ELF-1 (cell line): Measurements from ENCODE around the gene LHFPL3.
"Not testable (repeated sequence)": the region's sequence is repeated elsewhere in the genome, so short reads cannot be mapped to it uniquely, and the experiment has no call there.

ENCODE experiments used
- DNase-seq: peaks from one replicate; pipeline ENCODE4 v3.0.0-alpha.2; 2016; ENCODE audit warnings: low read depth, low spot score

Gene LHFPL3

GRCh38 chr7:104686286-104686685, 357.9 kb downstream of the LHFPL3 start:
- no peak for DNase-seq

- no peak for DNase-seq
These were observed 366.3 kb downstream of the LHFPL3 start for GRCh38 chr7:104694710-104695109.

GRCh38 chr7:104695563-104695962, 367.2 kb downstream of the LHFPL3 start:
- no peak for DNase-seq

GRCh38 chr7:104700336-104700735, 371.9 kb downstream of the LHFPL3 start:
- DNase-seq = no peak

GRCh38 chr7:104721027-104721426, 392.6 kb downstream of the LHFPL3 start:
- DNase-seq = not testable (repeated sequence)

- no peak for DNase-seq
These were observed 394.6 kb downstream of the LHFPL3 start for GRCh38 chr7:104723001-104723400.

GRCh38 chr7:104758504-104758903, 430.1 kb downstream of the LHFPL3 start:
- DNase-seq = no peak

GRCh38 chr7:104761892-104762291, 433.5 kb downstream of the LHFPL3 start:
- DNase-seq = no peak

- no peak for DNase-seq
These were observed 438.7 kb downstream of the LHFPL3 start for GRCh38 chr7:104767113-104767512.

- DNase-seq = no peak
These were observed 439.6 kb downstream of the LHFPL3 start for GRCh38 chr7:104767826-104768536.

GRCh38 chr7:104772405-104773345, 444.3 kb downstream of the LHFPL3 start:
- peak; percentile 58 for DNase-seq

GRCh38 chr7:104773796-104774195, 445.4 kb downstream of the LHFPL3 start:
- DNase-seq = no peak

GRCh38 chr7:104775531-104775930, 447.1 kb downstream of the LHFPL3 start:
- no peak for DNase-seq

GRCh38 chr7:104777301-104777800, 448.9 kb downstream of the LHFPL3 start:
- no peak for DNase-seq

- no peak for DNase-seq
These were observed 451.5 kb downstream of the LHFPL3 start for GRCh38 chr7:104779888-104780287.

- no peak for DNase-seq
These were observed 456.3 kb downstream of the LHFPL3 start for GRCh38 chr7:104784686-104785085.

GRCh38 chr7:104789780-104790179, 461.4 kb downstream of the LHFPL3 start:
- DNase-seq = no peak

- DNase-seq = no peak
These were observed 462.0 kb downstream of the LHFPL3 start for GRCh38 chr7:104790440-104790839.

- DNase-seq = no peak
These were observed 462.7 kb downstream of the LHFPL3 start for GRCh38 chr7:104791080-104791479.

GRCh38 chr7:104793066-104793465, 464.7 kb downstream of the LHFPL3 start:
- no peak for DNase-seq

GRCh38 chr7:104794154-104794553, 465.8 kb downstream of the LHFPL3 start:
- DNase-seq = no peak

- DNase-seq = no peak
These were observed 466.2 kb downstream of the LHFPL3 start for GRCh38 chr7:104794589-104794988.

- no peak for DNase-seq
These were observed 466.7 kb downstream of the LHFPL3 start for GRCh38 chr7:104795086-104795485.
